Psoas muscle (tissue), 8 donors: ENCODE measurements around the gene DLD. TPM values are rescaled to one million over a fixed set of nuclear protein-coding genes. Genes with fewer than 3 reads are reported as not detected.

Experiments
- ATAC-seq, 4 donors: fragments of 200-7000 bp; cut with Tn5 transposase; one replicate each; pipeline ENCODE4 v1.9.1; 2020; ENCODE audit warnings: moderate library complexity in 3 of 4, mild to moderate bottlenecking in 2 of 4
- DNase-seq, 2 donors: peaks; one replicate each; pipeline ENCODE4 v3.0.0-alpha.2; 2020
- H3K27ac ChIP-seq: fragments of 200-600 bp; one replicate; pipeline ENCODE4 v1.8.0; 2022
- H3K27me3 ChIP-seq, 3 donors: fragments of 200-600 bp in 1 of 3; one replicate each; pipeline versions ENCODE4 v1.6.1 to v1.8.0; 2013 to 2022; ENCODE audit warnings: low read length in 2 of 3, mild to moderate bottlenecking in 2 of 3, moderate library complexity in 1 of 3; ENCODE audit not compliant: insufficient read depth in 3 of 3
- H3K36me3 ChIP-seq, 2 donors: fragments of 200-600 bp in 1 of 2; one replicate each; pipeline versions ENCODE4 v1.6.1 to v1.8.0; 2013 to 2022; ENCODE audit warnings: low read depth in 1 of 2, mild to moderate bottlenecking in 1 of 2, moderate library complexity in 1 of 2; ENCODE audit not compliant: insufficient read depth in 1 of 2
- H3K4me1 ChIP-seq: fragments of 200-600 bp; one replicate; pipeline ENCODE4 v1.8.0; 2022
- H3K4me3 ChIP-seq: fragments of 200-600 bp; one replicate; pipeline ENCODE4 v1.8.0; 2022; ENCODE audit warnings: mild to moderate bottlenecking
- H3K9me3 ChIP-seq: fragments of 200-600 bp; one replicate; pipeline ENCODE4 v1.8.0; 2022
- WGBS, 3 donors: extraction: QIAGEN DNeasy Blood & Tissue Kit; methylation state at CpG; one replicate each; pipeline versions ENCODE4 v1.1.6 to v1.1.7; 2013; 5-methylcytosine and 5-hydroxymethylcytosine counted together
- intact Hi-C, 2 donors: fragments of 100-400 bp; cut with DNase I; formaldehyde crosslinking; loops; one replicate each; pipeline versions ENCODE4 v1.11.0 to v1.14.2; 2022
- polyA plus RNA-seq, 3 donors: library from polyadenylated mRNA; stranded (reverse); fragments of 200-250 nt; gene quantifications; one replicate each; pipeline ENCODE4 v1.2.3, GENCODE V29; 2013
- total RNA-seq, 4 donors: library from RNA; stranded (reverse); fragmentation: NEBNext Ultra II Directional in 2 of 4; extraction: Animal tissue kit (Norgen Biotek cat#: 25700) in 2 of 4; gene quantifications; one replicate each; pipeline versions ENCODE4 v1.2.1 to v1.2.4, GENCODE V29; 2021 to 2023
- TF ChIP-seq, protein P1 (sequence below): fragments of 200-600 bp; IDR thresholded peaks from one replicate; pipeline ENCODE4 v1.8.0; 2022; ENCODE audit warnings: antibody characterized with exemption
- donor health status: healthy with polysubstance abuse.
- donor health status: DM: no; HTN: no; CAD: no; lungs with moderate emphysema.
- donor health status: Bipolar disorder and iron deficiency.
- donor health status: healthy.
- donor health status: DM: yes; HTN: yes; CAD: no.
- donor health status: DM: no; HTN: no; CAD: no.
- donor health status: DM: no; HTN: no; CAD: no.
- donor health status: DM: yes; HTN: yes; CAD: no.

Gene DLD
- total and polyA plus RNA-seq, 7 donors, result 136 to 284 (median 170) TPM

DNA sequence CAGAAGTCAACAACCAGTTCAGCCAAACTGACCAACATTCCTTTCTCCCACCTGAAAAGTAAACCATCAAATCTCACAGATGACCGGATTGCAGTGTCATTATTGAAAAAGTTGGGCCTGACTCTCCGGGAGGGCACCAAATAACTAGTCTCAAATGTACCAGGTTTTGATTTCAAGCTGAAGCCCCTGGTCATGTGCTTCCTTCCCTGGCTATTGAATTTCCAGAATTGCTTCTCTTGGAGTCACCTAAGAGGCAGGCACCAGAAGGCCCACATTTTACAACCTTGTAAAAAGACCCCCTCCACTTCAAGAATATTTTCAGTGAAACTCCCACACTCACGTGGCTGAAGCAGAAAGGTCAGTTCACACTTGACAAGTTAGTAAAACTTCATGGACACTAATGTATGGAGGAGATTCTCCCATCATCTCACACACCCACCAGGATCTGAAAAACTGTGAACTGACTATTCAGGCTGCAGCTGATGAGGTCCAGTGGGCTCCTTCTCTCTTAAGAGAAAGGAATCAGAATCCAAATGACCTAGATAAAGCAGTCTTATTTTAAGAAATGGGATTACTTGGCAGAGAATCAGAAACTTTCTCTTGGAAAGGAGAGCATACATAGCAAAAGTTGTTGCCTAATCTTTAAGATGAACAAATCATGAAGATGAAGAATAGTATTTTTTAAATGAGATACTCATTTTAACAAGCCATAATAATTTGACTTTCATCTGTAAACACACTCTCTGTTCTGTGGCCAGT, 53.6 kb downstream of the DLD start:
- Histone ChIP-seq H3K36me3 (peaks cover 8 to 52% of the 10 kb centered on the region in 2 donors), H3K4me1 (peaks cover 14% of the 10 kb centered on the region), H3K9me3 (no peaks in the 10 kb centered on the region), H3K4me3 (no peak overlapping the region), H3K27me3 (no peaks in the 10 kb centered on the region), H3K27ac (no peak overlapping the region)
- intact Hi-C loops, result no loop called here
- whole genome bisulfite sequencing, 3 donors, result 67 to 83% (median 69%) methylated on average over 3 of the region's 3 CpGs
- ATAC-seq (no peak), DNase-seq (no peak)
- TF ChIP-seq, protein P1, sequence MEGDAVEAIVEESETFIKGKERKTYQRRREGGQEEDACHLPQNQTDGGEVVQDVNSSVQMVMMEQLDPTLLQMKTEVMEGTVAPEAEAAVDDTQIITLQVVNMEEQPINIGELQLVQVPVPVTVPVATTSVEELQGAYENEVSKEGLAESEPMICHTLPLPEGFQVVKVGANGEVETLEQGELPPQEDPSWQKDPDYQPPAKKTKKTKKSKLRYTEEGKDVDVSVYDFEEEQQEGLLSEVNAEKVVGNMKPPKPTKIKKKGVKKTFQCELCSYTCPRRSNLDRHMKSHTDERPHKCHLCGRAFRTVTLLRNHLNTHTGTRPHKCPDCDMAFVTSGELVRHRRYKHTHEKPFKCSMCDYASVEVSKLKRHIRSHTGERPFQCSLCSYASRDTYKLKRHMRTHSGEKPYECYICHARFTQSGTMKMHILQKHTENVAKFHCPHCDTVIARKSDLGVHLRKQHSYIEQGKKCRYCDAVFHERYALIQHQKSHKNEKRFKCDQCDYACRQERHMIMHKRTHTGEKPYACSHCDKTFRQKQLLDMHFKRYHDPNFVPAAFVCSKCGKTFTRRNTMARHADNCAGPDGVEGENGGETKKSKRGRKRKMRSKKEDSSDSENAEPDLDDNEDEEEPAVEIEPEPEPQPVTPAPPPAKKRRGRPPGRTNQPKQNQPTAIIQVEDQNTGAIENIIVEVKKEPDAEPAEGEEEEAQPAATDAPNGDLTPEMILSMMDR, result no peak

DNA sequence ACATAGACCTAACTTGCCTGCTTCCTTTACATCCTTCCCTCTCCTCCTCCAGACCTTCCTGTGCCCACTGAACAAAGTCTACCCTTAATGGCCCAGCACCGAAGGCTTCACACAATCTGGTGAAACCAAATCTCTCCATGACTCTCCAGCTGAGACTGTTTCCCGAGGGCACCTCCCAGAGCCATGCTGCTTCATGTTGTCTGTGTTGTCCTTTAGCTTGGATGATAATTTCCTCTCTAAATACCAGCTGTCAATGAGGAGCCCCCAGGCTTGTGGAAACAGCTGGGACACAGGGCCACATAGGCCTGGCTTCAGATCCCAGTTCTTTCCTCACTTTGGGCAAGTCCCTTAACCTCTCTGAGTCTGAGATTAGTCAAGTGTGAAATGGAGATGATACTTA, 54.3 kb downstream of the DLD start:
- peaks cover 6 to 45% of the 10 kb centered on the region in 2 donors for H3K36me3 ChIP-seq
- TF ChIP-seq, protein P1, result no peak
- ATAC-seq (peak in 1 of 4 donors; percentile 18), DNase-seq (no peak)
- no peaks in the 10 kb centered on the region for H3K27me3 ChIP-seq
- 44 to 62% (median 60%) methylated on average over 2 of the region's 2 CpGs for WGBS, 3 donors
- intact Hi-C loops, result no loop called here
- H3K4me3 ChIP-seq, result no peak overlapping the region
- H3K4me1 ChIP-seq, result peaks cover 10% of the 10 kb centered on the region
- H3K9me3 ChIP-seq, result no peaks in the 10 kb centered on the region
- no peak overlapping the region for H3K27ac ChIP-seq

DNA sequence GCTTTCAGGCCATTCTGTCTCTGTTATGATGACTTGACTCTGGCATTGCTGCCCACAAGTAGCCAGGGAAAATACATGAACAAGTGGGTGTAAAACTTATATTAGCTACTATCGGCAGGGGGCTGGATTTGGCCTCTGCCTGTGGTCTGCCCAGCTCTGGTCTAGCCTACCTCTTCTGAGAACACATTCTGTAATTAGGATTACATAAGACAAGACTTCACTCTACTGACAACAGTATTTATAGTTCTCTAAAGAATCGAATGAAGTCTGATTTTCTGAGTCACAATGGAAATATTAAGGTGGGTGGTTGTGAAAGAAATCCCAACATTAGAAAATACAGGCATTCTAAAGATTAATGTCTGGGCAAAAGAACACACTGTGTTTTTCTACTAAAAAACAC, 55.5 kb downstream of the DLD start:
- peaks cover 10% of the 10 kb centered on the region for H3K4me1 ChIP-seq

DNA sequence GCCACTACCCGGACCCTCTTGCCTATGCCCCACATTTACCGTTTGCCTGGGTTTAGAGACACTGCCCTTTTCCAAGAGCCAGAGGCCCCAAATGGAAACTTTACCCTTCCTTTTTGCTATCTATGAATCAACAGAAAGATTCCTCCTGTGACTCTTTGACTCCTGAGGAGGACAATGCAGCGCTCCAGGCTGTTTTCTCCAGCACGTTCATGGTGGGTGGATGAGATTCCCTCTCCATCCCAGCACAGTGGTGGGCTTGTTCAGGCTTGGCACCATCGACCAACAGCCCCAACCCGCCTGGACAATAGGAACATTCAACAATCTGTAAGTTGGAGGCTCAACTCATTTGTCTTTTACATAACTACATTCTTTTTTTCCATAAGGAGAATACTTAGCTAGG, 55.9 kb downstream of the DLD start:
- Histone ChIP-seq H3K4me1 (peaks cover 10% of the 10 kb centered on the region), H3K9me3 (no peaks in the 10 kb centered on the region), H3K4me3 (no peak overlapping the region), H3K27me3 (no peaks in the 10 kb centered on the region), H3K27ac (no peak overlapping the region), H3K36me3 (peaks cover 6 to 41% of the 10 kb centered on the region in 2 donors)
- no peak for ATAC-seq
- WGBS, 3 donors, result 70 to 80% (median 73%) methylated on average over 6 of the region's 6 CpGs
- TF ChIP-seq, protein P1, result no peak
- DNase-seq, result no peak
- intact Hi-C loops, result no loop called here

More for the DNA sequence above, 55.5 kb downstream of the DLD start:
- intact Hi-C loops, result no loop called here
- ATAC-seq (no peak), DNase-seq (no peak)
- Histone ChIP-seq H3K36me3 (peaks cover 6 to 39% of the 10 kb centered on the region in 2 donors), H3K27me3 (no peaks in the 10 kb centered on the region), H3K9me3 (no peaks in the 10 kb centered on the region), H3K4me3 (no peak overlapping the region), H3K27ac (no peak overlapping the region)
- TF ChIP-seq, protein P1, result no peak
- WGBS, 3 donors, result 56 to 68% (median 65%) methylated on average over 2 of the region's 2 CpGs
